Suprapubic skin (tissue), 4 donors: Measurements from ENCODE around the gene MCC. TPM values are rescaled to one million over a fixed set of nuclear protein-coding genes. Genes with fewer than 3 reads are reported as not detected.

ENCODE experiments used
- DNase-seq, 2 donors: peaks; one replicate each; pipeline ENCODE4 v3.0.0-alpha.2; 2019; ENCODE audit warnings: low spot score in 2 of 2
- H3K27ac ChIP-seq: fragments of 200-600 bp; sonication (generic); one replicate; pipeline ENCODE4 v1.5.1; 2019
- H3K27me3 ChIP-seq: fragments of 200-600 bp; sonication (generic); one replicate; pipeline ENCODE4 v1.5.1; 2019
- H3K36me3 ChIP-seq: fragments of 200-600 bp; sonication (generic); one replicate; pipeline ENCODE4 v1.5.1; 2019
- H3K4me1 ChIP-seq: fragments of 200-600 bp; sonication (generic); one replicate; pipeline ENCODE4 v1.5.1; 2019
- H3K4me3 ChIP-seq: fragments of 200-600 bp; sonication (generic); one replicate; pipeline ENCODE4 v1.5.1; 2019; ENCODE audit warnings: mild to moderate bottlenecking
- H3K9me3 ChIP-seq: fragments of 200-600 bp; sonication (generic); one replicate; pipeline ENCODE4 v1.5.1; 2019
- CTCF ChIP-seq, 2 donors: fragments of 200-600 bp in 1 of 2; fragments of 450-650 bp in 1 of 2; sonication (generic) in 1 of 2; IDR thresholded peaks; one replicate each; pipeline ENCODE4 v1.5.1; 2016 to 2019; ENCODE audit warnings: antibody characterized with exemption in 2 of 2, mild to moderate bottlenecking in 1 of 2, moderate library complexity in 1 of 2
- EP300 ChIP-seq: sonication (generic); formaldehyde crosslinking; IDR thresholded peaks from one replicate; pipeline ENCODE4 v1.6.1; 2017; ENCODE audit warnings: antibody characterized with exemption
- POLR2A ChIP-seq, 2 donors: fragments of 450-650 bp; IDR thresholded peaks; one replicate each; pipeline ENCODE4 v1.6.1; 2017; ENCODE audit warnings: antibody characterized with exemption in 2 of 2, mild to moderate bottlenecking in 2 of 2, moderate library complexity in 2 of 2
- POLR2AphosphoS5 ChIP-seq, 3 donors: sonication (generic); formaldehyde crosslinking; IDR thresholded peaks; one replicate each; pipeline ENCODE4 v1.6.1; 2017; ENCODE audit warnings: antibody characterized with exemption in 3 of 3
- WGBS: methylation state at CpG from one replicate; pipeline ENCODE4 v1.1.5; 2018; 5-methylcytosine and 5-hydroxymethylcytosine counted together
- total RNA-seq, 4 donors: library from RNA; depleted of rRNA; stranded (reverse); fragments of >200 nt; gene quantifications; one replicate each; pipeline ENCODE4 v1.1.0, GENCODE V29; 2016

MCC gene
- total RNA-seq, 4 donors from 2014 or later = 67.7 to 105 (median 86.6) TPM

DNA sequence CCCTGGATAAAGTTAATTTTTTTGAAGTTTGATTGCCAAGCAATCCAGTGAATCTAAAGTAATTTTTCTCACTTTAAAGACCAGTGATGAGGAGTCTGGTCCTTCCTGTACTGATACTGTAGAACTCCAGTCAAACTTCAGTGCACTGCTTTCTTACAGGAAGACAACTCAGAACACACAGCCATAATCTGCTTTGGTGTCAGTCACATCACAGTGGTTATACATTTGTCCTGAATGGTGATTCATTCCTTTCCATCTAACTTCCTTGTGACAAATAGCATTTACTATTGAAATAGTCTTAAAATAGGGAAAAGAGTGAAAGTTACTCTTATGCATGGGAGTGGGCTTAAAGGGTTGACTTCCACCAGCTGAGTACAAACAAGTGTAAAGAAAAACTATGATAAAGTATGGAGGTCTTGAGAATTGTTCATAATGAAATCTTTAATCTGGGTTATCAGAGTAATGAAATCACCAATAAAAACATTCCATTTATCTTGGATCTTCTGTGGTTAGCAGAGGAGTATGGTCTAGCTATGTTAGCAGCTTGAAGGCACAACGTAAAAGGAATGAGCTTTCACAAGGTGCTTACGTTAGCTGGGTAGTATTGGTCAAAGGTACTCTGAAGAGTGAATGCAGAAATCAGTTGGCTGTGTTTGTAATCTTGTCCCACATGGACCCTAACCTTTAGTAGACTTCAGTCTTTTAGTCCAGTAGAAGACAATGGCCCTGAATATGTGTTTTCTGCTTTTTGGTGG is 470.2 kb downstream of the MCC start:
- no peaks in the 10 kb centered on the region for H3K4me1 ChIP-seq
- TF ChIP-seq CTCF (IDR thresholded peaks at IDR 0.05) (no peak), EP300 (no peak), POLR2A (IDR thresholded peaks at IDR 0.05) (no peak), POLR2AphosphoS5 (IDR thresholded peaks at IDR 0.05) (no peak)
- H3K27ac ChIP-seq = no peak overlapping the region
- WGBS = 92% methylated on average over 2 of the region's 2 CpGs
- no peak for DNase-seq
- H3K36me3 ChIP-seq = peaks cover 32% of the 10 kb centered on the region
- no peaks in the 10 kb centered on the region for H3K9me3 ChIP-seq
- H3K4me3 ChIP-seq = no peak overlapping the region
- no peaks in the 10 kb centered on the region for H3K27me3 ChIP-seq

DNA sequence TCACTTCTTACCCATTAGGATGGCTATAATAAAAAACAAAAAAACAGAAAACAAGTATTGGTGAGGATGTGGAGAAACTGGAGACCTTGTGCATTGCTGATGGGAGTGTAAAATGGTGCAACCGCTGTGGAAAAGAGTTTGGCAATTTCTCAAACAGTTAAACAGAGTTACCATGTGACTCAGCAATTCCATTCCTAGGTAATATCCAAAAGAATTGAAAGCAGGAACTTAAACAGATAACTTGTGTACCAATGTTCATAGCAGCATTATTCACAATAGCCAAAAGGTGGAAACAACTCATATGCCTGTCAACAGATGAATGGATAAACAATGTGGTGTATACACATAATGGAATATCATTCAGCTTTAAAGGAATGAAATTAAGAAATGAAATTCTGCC is 482.8 kb downstream of the MCC start:
- H3K27me3 ChIP-seq = no peaks in the 10 kb centered on the region
- no peaks in the 10 kb centered on the region for H3K4me1 ChIP-seq
- no peak overlapping the region for H3K27ac ChIP-seq
- no peaks in the 10 kb centered on the region for H3K9me3 ChIP-seq
- peaks cover 68% of the 10 kb centered on the region for H3K36me3 ChIP-seq
- 65% methylated on average over 1 of the region's 1 CpG for WGBS
- no peak overlapping the region for H3K4me3 ChIP-seq
- TF ChIP-seq POLR2A (IDR thresholded peaks at IDR 0.05) (no peak), EP300 (no peak), POLR2AphosphoS5 (IDR thresholded peaks at IDR 0.05) (no peak)
- DNase-seq = no peak

DNA sequence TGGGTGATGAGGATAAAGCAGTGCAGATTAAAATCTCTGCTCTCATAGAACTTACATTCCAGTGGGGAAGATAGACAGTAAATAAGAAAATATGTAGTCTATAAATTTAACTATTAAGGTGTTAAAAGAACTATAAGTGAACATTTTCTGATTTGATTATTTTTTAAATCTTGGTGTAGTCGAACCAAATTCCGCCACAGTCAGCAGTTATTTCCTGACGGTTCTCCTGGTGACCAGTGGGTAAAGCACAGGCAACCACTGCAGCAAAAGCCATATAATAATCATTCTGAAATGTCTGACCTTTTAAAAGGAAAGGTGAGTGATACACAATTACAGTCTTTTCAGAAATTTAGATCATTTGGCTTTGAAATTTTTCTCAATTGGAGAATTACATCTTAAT is 484.5 kb downstream of the MCC start:
- Histone ChIP-seq H3K27ac (no peak overlapping the region), H3K4me1 (no peaks in the 10 kb centered on the region), H3K4me3 (no peak overlapping the region), H3K27me3 (no peaks in the 10 kb centered on the region), H3K36me3 (peaks cover 60% of the 10 kb centered on the region), H3K9me3 (no peaks in the 10 kb centered on the region)
- DNase-seq = no peak
- 70% methylated on average over 3 of the region's 3 CpGs for WGBS
- TF ChIP-seq EP300 = no peak
- TF ChIP-seq POLR2AphosphoS5 (IDR thresholded peaks at IDR 0.05) = no peak
- no peak for TF ChIP-seq POLR2A (IDR thresholded peaks at IDR 0.05)
- TF ChIP-seq CTCF (IDR thresholded peaks at IDR 0.05) = no peak

- Histone ChIP-seq H3K27me3 (no peaks in the 10 kb centered on the region), H3K9me3 (no peaks in the 10 kb centered on the region), H3K27ac (no peak overlapping the region), H3K4me3 (no peak overlapping the region), H3K4me1 (no peaks in the 10 kb centered on the region), H3K36me3 (peaks cover 50% of the 10 kb centered on the region)
- TF ChIP-seq CTCF (IDR thresholded peaks at IDR 0.05) (no peak), POLR2AphosphoS5 (IDR thresholded peaks at IDR 0.05) (no peak), POLR2A (IDR thresholded peaks at IDR 0.05) (no peak), EP300 (no peak)
- no peak for DNase-seq
- 95% methylated on average over 5 of the region's 5 CpGs for WGBS
Observed at GRCh38 chr5:113002423-113002822, 485.8 kb downstream of the MCC start.

- Histone ChIP-seq H3K36me3 (peaks cover 48% of the 10 kb centered on the region), H3K9me3 (no peaks in the 10 kb centered on the region), H3K4me3 (no peak overlapping the region), H3K27me3 (no peaks in the 10 kb centered on the region), H3K4me1 (peaks cover 5% of the 10 kb centered on the region), H3K27ac (no peak overlapping the region)
- no peak for TF ChIP-seq CTCF (IDR thresholded peaks at IDR 0.05)
- TF ChIP-seq EP300 = no peak
- no peak for TF ChIP-seq POLR2A (IDR thresholded peaks at IDR 0.05)
- no peak for TF ChIP-seq POLR2AphosphoS5 (IDR thresholded peaks at IDR 0.05)
- no peak for DNase-seq
- 94% methylated on average over 2 of the region's 2 CpGs for WGBS
Observed at GRCh38 chr5:113000466-113000865, 487.8 kb downstream of the MCC start.
